CD8-positive, alpha-beta memory T cell (primary cell): Measurements from ENCODE around the gene EID3. TPM values are rescaled to one million over a fixed set of nuclear protein-coding genes. Genes with fewer than 3 reads are reported as not detected.
"Not testable (repeated sequence)": the region's sequence is repeated elsewhere in the genome, so short reads cannot be mapped to it uniquely, and the experiment has no call there.

Source experiments
- CTCF ChIA-PET: fragments of 350-600 bp; sonication (Branson Sonifier 250); formaldehyde crosslinking; loops from one replicate; lab custom pipeline; 2021; ENCODE audit warnings: antibody characterized with exemption; lab: Charles Lee
- POLR2A ChIA-PET: fragments of 350-600 bp; sonication (Branson Sonifier 250); formaldehyde crosslinking; loops from one replicate; lab custom pipeline; 2021; ENCODE audit warnings: antibody characterized with exemption; lab: Charles Lee
- DNase-seq, 5 donors: peaks; one replicate each; pipeline versions ENCODE4 v3.0.0 to v3.0.0-alpha.2; 2020 to 2022; ENCODE audit warnings: mixed read lengths in 1 of 5
- H3K27ac ChIP-seq: one replicate; pipeline ENCODE4 v1.7.0; 2013; ENCODE audit warnings: low read depth, mild to moderate bottlenecking, low read length, moderate library complexity
- H3K27me3 ChIP-seq: 2 replicates; pipeline ENCODE4 v1.7.0; 2013; ENCODE audit warnings: low read length, mild to moderate bottlenecking; ENCODE audit not compliant: insufficient read depth, poor library complexity, severe bottlenecking
- H3K36me3 ChIP-seq: 2 replicates; pipeline ENCODE4 v1.7.0; 2013; ENCODE audit warnings: mild to moderate bottlenecking, low read length, moderate library complexity; ENCODE audit not compliant: insufficient read depth
- H3K4me1 ChIP-seq: 2 replicates; pipeline ENCODE4 v1.7.0; 2013; ENCODE audit warnings: mild to moderate bottlenecking, low read length, moderate library complexity; ENCODE audit not compliant: insufficient read depth
- H3K4me3 ChIP-seq: 2 replicates; pipeline ENCODE4 v1.7.0; 2013; ENCODE audit warnings: mild to moderate bottlenecking, low read length
- H3K9me3 ChIP-seq: 2 replicates; pipeline ENCODE4 v1.7.0; 2013; ENCODE audit warnings: mild to moderate bottlenecking, low read length
- H3K27ac Mint-ChIP-seq, 8 donors: one replicate each; pipeline ENCODE4 v1.8.0; 2020 to 2021; ENCODE audit warnings: mixed read lengths in 8 of 8, mild to moderate bottlenecking in 6 of 8, inconsistent platforms in 3 of 8, moderate library complexity in 3 of 8
- H3K27me3 Mint-ChIP-seq, 2 donors: one replicate each; pipeline ENCODE4 v1.8.0; 2020 to 2021; ENCODE audit warnings: mixed read lengths in 2 of 2, mild to moderate bottlenecking in 1 of 2, moderate library complexity in 1 of 2
- H3K36me3 Mint-ChIP-seq, 3 donors: one replicate each; pipeline ENCODE4 v1.8.0; 2020 to 2021; ENCODE audit warnings: mixed read lengths in 3 of 3, inconsistent platforms in 1 of 3, mild to moderate bottlenecking in 1 of 3
- H3K4me1 Mint-ChIP-seq, 3 donors: one replicate each; pipeline ENCODE4 v1.8.0; 2020 to 2021; ENCODE audit warnings: mixed read lengths in 3 of 3, inconsistent platforms in 1 of 3, mild to moderate bottlenecking in 1 of 3
- H3K4me3 Mint-ChIP-seq, 7 donors: one replicate each; pipeline ENCODE4 v1.8.0; 2020 to 2021; ENCODE audit warnings: mixed read lengths in 7 of 7, mild to moderate bottlenecking in 6 of 7, moderate library complexity in 4 of 7, inconsistent platforms in 2 of 7
- H3K9me3 Mint-ChIP-seq, 5 donors: one replicate each; pipeline ENCODE4 v1.8.0; 2020 to 2022; ENCODE audit warnings: mixed read lengths in 5 of 5, mild to moderate bottlenecking in 3 of 5, moderate library complexity in 2 of 5, inconsistent platforms in 1 of 5
- polyA plus RNA-seq: library from polyadenylated mRNA; unstranded; fragments of 300-500 nt; fragmentation: Illumina TruSeq; gene quantifications from one replicate; pipeline ENCODE4 v1.2.3, GENCODE V29; 2021
- total RNA-seq, 2 experiments: library from RNA; stranded (reverse); gene quantifications; one replicate each; pipeline ENCODE4 v1.2.3, GENCODE V29; 2021

EID3 gene
- total and polyA plus RNA-seq, 3 experiments from 2014 or later, result 7.7 to 13.5 (median 8.3) TPM

GRCh38 chr12:104328278-104328677, 24.7 kb downstream of the EID3 start:
- H3K27me3 ChIP-seq, H3K27ac ChIP-seq, H3K27me3 Mint-ChIP-seq, DNase-seq, H3K27ac Mint-ChIP-seq, H3K9me3 Mint-ChIP-seq, H3K4me1 ChIP-seq, H3K4me3 ChIP-seq, H3K4me1 Mint-ChIP-seq, H3K4me3 Mint-ChIP-seq, H3K9me3 ChIP-seq: not testable (repeated sequence)
- peaks cover 13% of the 10 kb centered on the region for H3K36me3 ChIP-seq
- peaks cover 4 to 61% (median 13%) of the 10 kb centered on the region in 3 donors for H3K36me3 Mint-ChIP-seq
- POLR2A ChIA-PET, result interaction anchor here (0.6 kb wide), 1 partner anchor 113 kb away, joined by 3 read pairs; no protein-coding TSS in a partner anchor
- CTCF ChIA-PET, result interaction anchor here (0.7 kb wide), 1 partner anchor 30 kb away, joined by 3 read pairs; no protein-coding TSS in a partner anchor

DNA sequence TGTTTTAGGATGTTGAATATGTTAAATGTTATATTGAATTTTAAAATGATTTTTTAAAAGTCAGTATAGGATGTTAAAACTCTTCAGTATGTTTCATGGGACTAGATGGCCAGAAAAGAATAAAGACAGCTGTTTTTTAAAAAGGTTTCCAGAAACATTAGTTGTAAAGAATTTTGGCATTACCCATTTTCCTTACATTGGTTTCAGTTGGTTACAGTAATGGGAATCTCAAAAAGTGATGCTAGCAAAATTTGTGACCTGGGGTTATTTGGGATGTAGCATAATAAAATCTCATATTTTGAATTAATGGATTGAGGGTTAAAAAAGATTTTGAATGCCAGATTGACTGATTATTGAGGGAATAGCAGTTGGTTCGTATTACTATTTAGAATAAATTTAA, 25.3 kb downstream of the EID3 start:
- Histone ChIP-seq H3K27me3 (no peaks in the 10 kb centered on the region), H3K9me3 (no peaks in the 10 kb centered on the region), H3K4me3 (no peak overlapping the region), H3K4me1 (no peaks in the 10 kb centered on the region), H3K36me3 (peaks cover 13% of the 10 kb centered on the region), H3K27ac (no peak overlapping the region)
- Mint-ChIP-seq H3K27me3 (no peaks in the 10 kb centered on the region), H3K4me3 (no peak overlapping the region), H3K4me1 (no peaks in the 10 kb centered on the region), H3K9me3 (no peaks in the 10 kb centered on the region), H3K36me3 (peaks cover 4 to 63% (median 16%) of the 10 kb centered on the region in 3 donors), H3K27ac (no peak overlapping the region)
- ChIA-PET CTCF (interaction anchor here (0.7 kb wide), 1 partner anchor 30 kb away, joined by 3 read pairs; no protein-coding TSS in a partner anchor), POLR2A (interaction anchor here (0.7 kb wide), 1 partner anchor 225 kb away, joined by 9 read pairs; no protein-coding TSS in a partner anchor)
- DNase-seq, result no peak

- POLR2A ChIA-PET, result no interaction called here
- H3K27me3 Mint-ChIP-seq, result no peaks in the 10 kb centered on the region
- no peak overlapping the region for H3K4me3 Mint-ChIP-seq
- Histone ChIP-seq H3K36me3 (peaks cover 15% of the 10 kb centered on the region), H3K9me3 (no peaks in the 10 kb centered on the region), H3K4me3 (no peak overlapping the region), H3K27ac (no peak overlapping the region), H3K27me3 (no peaks in the 10 kb centered on the region), H3K4me1 (no peaks in the 10 kb centered on the region)
- H3K27ac Mint-ChIP-seq, result no peak overlapping the region
- no peak for DNase-seq
- no peaks in the 10 kb centered on the region for H3K4me1 Mint-ChIP-seq
- CTCF ChIA-PET, result interaction anchor here (0.9 kb wide), 1 partner anchor 114 kb away, joined by 4 read pairs; the partner anchor contains the start of gene TXNRD1
- no peaks in the 10 kb centered on the region for H3K9me3 Mint-ChIP-seq
- peaks cover 4 to 65% (median 16%) of the 10 kb centered on the region in 3 donors for H3K36me3 Mint-ChIP-seq
These were observed 26.4 kb downstream of the EID3 start for GRCh38 chr12:104329707-104330532.

DNA sequence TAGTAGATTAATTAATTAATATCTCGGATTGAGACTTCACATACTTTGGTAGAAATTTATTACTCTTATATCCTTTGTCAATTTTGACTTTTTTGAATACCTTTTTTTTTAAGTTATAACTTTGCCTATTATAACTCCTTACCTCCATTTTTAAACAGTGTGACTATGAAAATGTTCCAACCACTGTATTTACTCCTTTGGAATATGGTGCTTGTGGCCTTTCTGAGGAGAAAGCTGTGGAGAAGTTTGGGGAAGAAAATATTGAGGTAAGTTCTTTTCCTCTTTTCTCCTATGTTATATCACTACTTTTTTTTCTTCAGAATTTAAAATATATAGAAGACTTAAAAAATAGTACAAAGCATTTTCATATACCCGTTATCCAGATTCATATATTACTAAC, 27.8 kb downstream of the EID3 start:
- Histone ChIP-seq H3K4me1 (no peaks in the 10 kb centered on the region), H3K27me3 (no peaks in the 10 kb centered on the region), H3K27ac (no peak overlapping the region), H3K4me3 (no peak overlapping the region), H3K36me3 (peaks cover 12% of the 10 kb centered on the region), H3K9me3 (no peaks in the 10 kb centered on the region)
- no peak overlapping the region for H3K27ac Mint-ChIP-seq
- ChIA-PET POLR2A (interaction anchor here (0.7 kb wide), 1 partner anchor 42 kb away, joined by 3 read pairs; no protein-coding TSS in a partner anchor), CTCF (no interaction called here)
- H3K27me3 Mint-ChIP-seq, result no peaks in the 10 kb centered on the region
- DNase-seq, result no peak
- no peaks in the 10 kb centered on the region for H3K9me3 Mint-ChIP-seq
- no peak overlapping the region for H3K4me3 Mint-ChIP-seq
- H3K4me1 Mint-ChIP-seq, result no peaks in the 10 kb centered on the region
- H3K36me3 Mint-ChIP-seq, result peaks cover 4 to 62% (median 16%) of the 10 kb centered on the region in 3 donors

GRCh38 chr12:104332273-104332672, 28.7 kb downstream of the EID3 start:
- not testable (repeated sequence) for H3K27me3 Mint-ChIP-seq

DNA sequence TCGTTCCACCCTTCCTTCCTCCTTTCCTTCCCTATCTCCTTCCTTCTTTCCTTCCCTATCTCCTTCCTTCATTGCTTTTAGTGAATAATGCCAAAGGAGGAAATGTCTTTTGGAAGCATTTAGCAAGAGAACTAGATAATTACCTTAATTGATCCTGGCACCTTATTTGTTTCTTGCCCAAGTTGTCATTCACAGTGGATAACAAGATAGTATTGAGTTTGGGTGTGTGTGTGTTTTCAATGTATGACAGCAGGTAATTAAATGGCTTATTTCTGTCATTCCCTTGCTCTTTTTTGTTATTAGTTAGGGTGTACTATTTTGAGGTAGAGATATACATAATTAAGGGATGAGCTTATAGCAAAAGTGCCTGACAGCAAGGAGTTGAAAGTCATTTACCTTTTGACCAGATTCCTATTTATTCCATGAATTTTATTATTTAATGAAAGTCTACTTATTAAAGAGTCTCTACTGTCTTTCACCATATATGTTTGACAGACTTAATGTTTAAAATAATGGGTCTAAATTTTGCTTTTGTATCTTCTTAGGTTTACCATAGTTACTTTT, 30.2 kb downstream of the EID3 start:
- POLR2A ChIA-PET, result no interaction called here
- H3K27me3 ChIP-seq, result no peaks in the 10 kb centered on the region
- H3K36me3 ChIP-seq, result peaks cover 14% of the 10 kb centered on the region
- no peak overlapping the region for H3K4me3 ChIP-seq
- no peaks in the 10 kb centered on the region for H3K9me3 ChIP-seq
- H3K36me3 Mint-ChIP-seq, result peaks cover 0 to 59% (median 7%) of the 10 kb centered on the region in 3 donors
- peak overlapping the region in 2 of 8 donors; percentile 40 to 76 for H3K27ac Mint-ChIP-seq
- H3K4me1 Mint-ChIP-seq, result no peaks in the 10 kb centered on the region
- no peak overlapping the region for H3K27ac ChIP-seq
- no peaks in the 10 kb centered on the region for H3K9me3 Mint-ChIP-seq
- no peaks in the 10 kb centered on the region for H3K27me3 Mint-ChIP-seq
- no peak for DNase-seq
- H3K4me1 ChIP-seq, result no peaks in the 10 kb centered on the region
- H3K4me3 Mint-ChIP-seq, result no peak overlapping the region
- CTCF ChIA-PET, result no interaction called here

More at GRCh38 chr12:104332273-104332672, 28.7 kb downstream of the EID3 start:
- H3K4me3 Mint-ChIP-seq, CTCF ChIA-PET, H3K4me1 ChIP-seq, DNase-seq, H3K4me1 Mint-ChIP-seq, H3K4me3 ChIP-seq, H3K27ac ChIP-seq, POLR2A ChIA-PET, H3K27me3 ChIP-seq, H3K9me3 Mint-ChIP-seq, H3K27ac Mint-ChIP-seq, H3K9me3 ChIP-seq: not testable (repeated sequence)
- H3K36me3 ChIP-seq, result peaks cover 18% of the 10 kb centered on the region
- peaks cover 0 to 64% (median 11%) of the 10 kb centered on the region in 3 donors for H3K36me3 Mint-ChIP-seq

DNA sequence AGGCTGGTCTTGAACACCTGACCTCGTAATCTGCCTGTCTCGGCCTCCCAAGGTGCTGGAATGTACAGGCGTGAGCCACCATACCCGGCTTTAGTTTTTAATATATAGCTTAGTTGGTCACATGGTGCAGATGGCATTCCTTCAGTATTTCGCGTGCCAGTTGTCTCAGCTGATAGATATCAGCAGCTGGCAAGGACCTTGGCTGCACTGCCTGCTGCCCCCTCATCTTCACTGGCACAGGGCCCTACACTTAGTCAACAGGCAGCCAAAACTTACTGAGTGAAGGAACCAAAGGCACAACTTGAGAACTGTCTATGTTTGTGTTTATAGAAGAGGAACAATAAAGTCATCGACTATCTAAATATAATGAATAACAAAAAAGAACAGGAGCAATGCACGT, 31.0 kb downstream of the EID3 start:
- no peaks in the 10 kb centered on the region for H3K4me1 ChIP-seq
- POLR2A ChIA-PET, result no interaction called here

GRCh38 chr12:104336115-104336514, 32.6 kb downstream of the EID3 start:
- Histone ChIP-seq H3K36me3 (peaks cover 31% of the 10 kb centered on the region), H3K27me3 (no peaks in the 10 kb centered on the region), H3K9me3 (no peaks in the 10 kb centered on the region), H3K4me1 (no peaks in the 10 kb centered on the region), H3K27ac (no peak overlapping the region), H3K4me3 (no peak overlapping the region)
- no peaks in the 10 kb centered on the region for H3K4me1 Mint-ChIP-seq
- CTCF ChIA-PET, result interaction anchor here (0.9 to 1.4 kb wide), 3 partner anchors 23 to 120 kb away, joined by 3 to 4 read pairs (median 3); partner anchors contain the start of gene TXNRD1
- H3K4me3 Mint-ChIP-seq, result no peak overlapping the region
- peaks cover 0 to 67% (median 9%) of the 10 kb centered on the region in 3 donors for H3K36me3 Mint-ChIP-seq
- H3K27me3 Mint-ChIP-seq, result peaks cover 0 to 1% of the 10 kb centered on the region in 2 donors
- no peak overlapping the region for H3K27ac Mint-ChIP-seq
- DNase-seq, result no peak
- POLR2A ChIA-PET, result no interaction called here
- no peaks in the 10 kb centered on the region for H3K9me3 Mint-ChIP-seq

More for the DNA sequence above, 31.0 kb downstream of the EID3 start:
- CTCF ChIA-PET, result interaction anchor here (1.2 to 1.4 kb wide), 2 partner anchors 24 to 119 kb away, joined by 3 to 4 read pairs; partner anchors contain the start of gene TXNRD1
- H3K27ac ChIP-seq, result no peak overlapping the region
- Mint-ChIP-seq H3K27me3 (no peaks in the 10 kb centered on the region), H3K27ac (no peak overlapping the region), H3K36me3 (peaks cover 0 to 60% (median 8%) of the 10 kb centered on the region in 3 donors), H3K4me3 (no peak overlapping the region), H3K4me1 (no peaks in the 10 kb centered on the region), H3K9me3 (no peaks in the 10 kb centered on the region)
- H3K9me3 ChIP-seq, result no peaks in the 10 kb centered on the region
- no peak for DNase-seq
- H3K36me3 ChIP-seq, result peaks cover 22% of the 10 kb centered on the region
- no peak overlapping the region for H3K4me3 ChIP-seq
- no peaks in the 10 kb centered on the region for H3K27me3 ChIP-seq
